Measurements from ENCODE around the gene COL24A1.

Gene COL24A1

DNA sequence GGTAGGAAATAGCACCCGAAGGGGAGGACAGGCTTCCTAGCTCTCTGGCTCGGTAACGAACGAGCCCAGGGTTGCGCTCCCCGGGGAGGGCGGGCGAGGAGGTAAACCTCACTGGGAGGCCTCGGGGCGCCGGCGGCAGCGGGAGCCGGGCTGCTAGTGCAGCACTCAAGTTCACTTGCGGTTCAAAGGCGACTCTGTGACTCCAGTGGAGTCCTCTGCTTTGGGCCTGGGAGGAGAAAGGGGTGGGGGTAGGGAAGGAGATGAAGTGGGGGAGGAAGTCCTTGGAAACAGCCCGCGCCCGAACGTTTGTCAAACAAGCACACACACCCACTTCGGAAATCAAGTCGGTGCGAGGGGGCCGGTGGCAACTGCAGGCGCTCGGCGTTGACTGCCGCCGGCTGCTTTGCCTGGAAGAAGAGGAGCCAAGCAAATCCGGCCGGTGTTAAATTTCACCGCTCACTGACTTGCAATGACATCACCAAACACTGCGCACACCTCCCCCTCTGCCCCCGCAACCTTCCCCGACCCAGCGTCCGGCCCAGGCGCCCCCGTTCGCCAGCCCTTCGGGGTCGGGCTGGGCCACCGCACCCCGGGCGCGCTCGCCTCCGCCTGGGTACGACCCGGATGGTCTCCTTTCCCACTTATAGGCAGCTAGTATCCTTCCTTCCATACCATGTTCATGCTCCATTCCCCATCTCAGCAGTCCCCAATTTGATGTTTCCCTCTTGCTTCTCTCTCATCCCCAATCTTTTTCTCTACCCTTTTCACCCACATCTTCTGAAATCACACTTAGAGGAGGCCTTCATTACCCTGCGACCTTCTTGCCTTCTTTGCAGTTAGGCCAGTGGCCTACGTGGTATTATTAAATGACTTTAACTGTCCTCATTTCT lies at the start of gene COL24A1:
Gene COL24A1 (minus strand): TSS at position 207 of the 890 bp plus-strand sequence. CDS start 376 bp downstream, outside the sequence.
- DNase-seq = no peak

DNA sequence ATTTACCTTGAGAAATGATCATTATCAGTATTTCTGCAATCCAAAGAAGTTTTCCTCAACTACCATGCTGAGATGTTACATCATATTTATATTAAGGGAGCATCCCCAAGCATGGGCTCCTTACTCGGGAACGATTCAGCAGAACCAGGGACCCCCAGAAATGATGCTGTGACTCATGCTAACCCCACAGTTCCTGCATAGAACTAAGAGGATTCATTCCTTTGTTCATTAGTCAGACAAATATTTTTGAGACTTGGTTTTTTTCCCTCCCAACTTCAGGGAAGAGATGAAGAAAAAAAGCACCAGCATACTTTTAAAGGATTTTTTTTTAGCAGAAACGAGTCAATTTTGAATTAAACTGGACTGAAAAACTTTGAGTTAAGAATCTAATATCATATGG lies 49.2 kb upstream of the COL24A1 start:
- no peak for DNase-seq

DNA sequence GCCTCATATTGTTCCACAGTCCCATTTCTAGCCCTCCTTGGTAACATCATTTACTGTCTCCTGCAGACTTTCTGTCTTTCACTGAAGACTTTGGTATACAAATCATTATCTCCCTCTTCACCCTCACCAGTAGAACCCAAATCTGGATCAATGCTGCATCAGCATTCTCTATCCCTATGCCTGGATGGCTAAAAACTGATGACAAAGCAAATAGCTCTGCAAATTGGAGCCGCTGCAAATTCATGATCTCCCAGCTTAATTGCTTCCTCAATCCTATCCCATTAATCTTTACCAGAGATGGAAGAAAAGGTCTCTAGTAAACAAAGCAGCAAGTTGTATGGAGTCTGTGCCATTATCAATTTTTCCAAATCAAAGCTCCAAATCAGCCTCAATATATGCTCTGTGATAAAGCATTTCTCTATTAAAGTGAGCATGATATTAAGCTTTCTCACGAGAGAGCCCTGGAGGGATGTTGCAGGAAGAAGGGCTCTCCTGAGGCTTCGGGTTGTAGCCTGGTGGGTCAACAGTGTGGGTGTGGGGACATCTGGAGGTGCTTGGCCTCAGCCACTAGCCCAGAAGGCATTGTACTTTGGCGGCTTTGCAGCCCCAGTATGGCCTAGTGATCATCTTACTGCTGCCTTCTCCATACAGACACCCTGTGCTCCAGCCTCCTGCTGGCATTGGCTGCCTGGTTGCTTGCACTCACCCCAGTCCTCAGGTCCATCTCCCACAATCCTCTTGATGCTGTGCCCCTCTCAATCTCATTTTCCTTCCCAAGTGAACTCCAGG lies 46.2 kb upstream of the COL24A1 start:
- no peak for DNase-seq

DNA sequence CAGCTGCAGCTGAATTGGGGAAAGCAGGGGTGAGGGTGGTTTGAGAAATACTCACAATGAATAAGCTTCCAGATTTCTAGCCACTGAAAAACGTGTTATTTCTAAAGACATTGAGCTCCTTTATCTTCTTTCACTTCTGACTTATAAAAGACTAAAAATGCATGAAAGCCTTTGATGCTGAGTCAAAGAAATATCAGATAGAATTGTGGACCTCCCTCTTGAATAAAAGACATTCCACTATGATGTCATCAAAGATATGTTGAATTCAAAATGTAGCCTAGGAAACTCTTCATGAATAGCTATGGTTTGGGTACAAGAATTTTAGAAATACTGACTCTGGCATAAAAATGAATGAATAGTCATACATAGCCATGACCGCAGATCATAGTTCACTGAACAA lies 44.7 kb upstream of the COL24A1 start:
- no peak for DNase-seq

DNA sequence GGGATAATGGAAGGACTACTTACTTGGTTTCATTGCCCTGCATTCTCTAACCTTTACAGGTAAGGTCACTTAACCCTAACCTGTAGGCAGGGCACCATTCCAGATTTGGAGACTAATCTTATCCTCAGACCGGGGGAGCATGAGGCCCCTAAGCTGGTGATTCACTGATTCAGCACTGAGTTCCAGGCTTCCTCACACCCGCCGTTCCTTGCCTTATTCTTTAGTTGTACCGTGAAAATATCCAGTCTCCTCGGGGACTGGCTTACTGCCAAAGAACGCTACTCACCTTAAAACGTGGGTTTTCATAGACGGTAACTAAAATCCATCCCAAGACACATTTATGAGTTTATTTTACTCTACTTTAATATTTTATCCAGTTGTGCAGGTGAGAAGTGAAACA lies 44.3 kb upstream of the COL24A1 start:
- DNase-seq = no peak

DNA sequence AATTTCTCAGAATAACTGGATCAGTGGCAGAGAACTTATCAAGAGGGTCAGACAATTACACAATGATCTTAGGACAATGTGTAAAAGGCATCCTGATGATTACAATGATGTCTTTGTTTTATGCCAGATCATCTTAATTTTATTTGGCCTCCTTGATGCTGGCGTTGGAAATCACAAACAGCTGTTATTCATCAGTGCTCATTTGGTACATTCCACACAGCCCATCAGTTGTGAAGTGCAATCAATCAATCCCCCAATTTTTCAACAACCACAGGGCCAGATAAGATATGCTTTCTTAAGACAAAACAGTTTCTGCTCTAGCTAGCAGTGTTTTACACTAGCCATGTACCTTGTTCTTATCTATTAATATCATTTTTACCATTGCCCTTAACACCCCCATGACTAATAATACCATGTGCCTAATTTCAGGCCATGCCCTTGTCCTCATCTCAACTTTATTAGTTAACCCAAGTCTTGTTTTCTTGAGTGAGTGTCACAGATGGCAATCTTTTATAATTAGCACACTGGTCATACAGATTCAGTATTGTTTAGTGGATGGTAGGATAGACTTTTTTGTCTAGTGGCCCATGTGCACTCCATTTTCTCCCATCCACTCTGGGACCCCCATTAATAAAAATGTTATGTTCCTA lies 40.8 kb upstream of the COL24A1 start:
- no peak for DNase-seq

DNA sequence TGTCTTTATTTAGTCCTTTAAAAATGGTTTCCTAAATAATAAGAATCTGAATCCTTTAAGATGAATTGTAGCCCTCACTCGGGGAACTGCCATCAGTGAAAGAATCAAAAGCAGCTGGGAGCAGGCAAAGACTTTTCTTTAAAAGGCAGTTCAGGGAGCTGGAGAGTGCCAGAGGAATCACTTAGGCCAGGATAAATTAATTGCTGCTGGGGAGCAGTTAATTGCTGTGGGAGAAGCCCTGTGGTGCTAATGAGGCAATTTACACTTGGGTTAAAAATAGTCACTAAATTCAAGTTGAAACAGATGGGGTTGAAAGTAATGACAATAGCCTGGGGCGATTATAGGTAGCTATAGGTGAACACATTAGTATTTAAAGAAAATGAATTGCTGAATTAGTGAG lies 38.7 kb upstream of the COL24A1 start:
- DNase-seq = no peak

DNA sequence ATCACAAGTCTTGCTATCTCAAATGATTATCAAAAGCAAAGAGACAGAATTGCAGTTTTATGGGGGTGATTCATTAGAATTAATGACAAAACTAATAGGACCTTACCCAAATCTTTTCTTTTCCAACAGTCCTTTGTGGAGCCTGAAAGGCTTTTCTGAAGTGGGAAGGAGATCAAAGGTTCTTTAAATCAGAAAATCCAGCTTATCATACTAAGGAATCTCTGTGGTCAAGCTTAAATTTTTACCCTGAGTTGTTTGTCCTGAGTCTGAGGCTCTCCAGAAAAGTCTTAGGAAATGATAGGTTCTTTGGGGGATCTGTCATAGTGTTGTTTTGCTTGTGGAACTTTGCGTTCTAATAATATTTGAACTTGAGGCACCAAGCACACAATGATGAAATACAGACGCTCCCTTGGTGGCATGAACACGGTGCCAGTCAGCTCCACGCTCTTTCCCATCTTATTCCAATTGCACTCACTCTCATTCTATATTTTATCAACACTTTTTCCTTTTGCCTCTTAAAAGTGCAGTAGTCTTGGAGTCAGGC lies 38.0 kb upstream of the COL24A1 start:
- DNase-seq = no peak

DNA sequence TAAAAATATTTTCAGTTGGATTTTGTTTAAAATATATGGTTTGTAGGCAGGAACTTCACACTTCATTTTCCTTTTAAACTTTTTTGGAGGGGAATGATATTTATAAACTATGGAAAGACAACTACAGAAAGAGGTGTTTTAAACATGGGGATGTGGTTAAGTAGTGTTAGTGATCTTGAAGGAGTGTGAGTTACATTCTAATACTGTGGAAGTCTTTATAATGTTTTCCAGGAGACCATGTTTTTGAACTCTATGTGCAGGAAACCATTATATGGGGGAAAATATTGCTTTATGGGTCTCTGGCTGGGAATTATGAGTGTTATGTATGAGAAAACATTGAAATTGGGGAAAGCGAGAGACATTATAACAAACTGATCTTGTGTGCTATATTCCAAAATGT lies 35.8 kb upstream of the COL24A1 start:
- no peak for DNase-seq

DNA sequence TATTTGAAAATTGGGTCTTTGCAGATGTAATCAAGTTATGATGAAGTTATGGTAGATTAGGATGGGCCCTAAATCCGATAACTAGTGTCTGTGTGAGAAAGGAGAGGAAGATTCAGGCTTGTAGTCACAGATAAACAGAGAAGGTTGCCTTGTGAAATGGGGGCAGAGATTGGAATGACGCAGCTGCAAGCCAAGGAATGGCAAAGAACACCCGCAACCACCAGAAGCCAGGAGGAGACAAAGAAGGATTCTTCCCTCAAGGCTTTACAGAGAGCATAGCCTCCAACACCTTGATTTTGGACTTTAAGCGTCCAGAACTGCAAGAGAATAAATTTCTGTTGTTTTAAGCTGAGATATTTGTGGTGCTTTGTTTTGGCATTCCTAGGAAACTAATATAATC lies 35.4 kb upstream of the COL24A1 start:
- DNase-seq = no peak

DNA sequence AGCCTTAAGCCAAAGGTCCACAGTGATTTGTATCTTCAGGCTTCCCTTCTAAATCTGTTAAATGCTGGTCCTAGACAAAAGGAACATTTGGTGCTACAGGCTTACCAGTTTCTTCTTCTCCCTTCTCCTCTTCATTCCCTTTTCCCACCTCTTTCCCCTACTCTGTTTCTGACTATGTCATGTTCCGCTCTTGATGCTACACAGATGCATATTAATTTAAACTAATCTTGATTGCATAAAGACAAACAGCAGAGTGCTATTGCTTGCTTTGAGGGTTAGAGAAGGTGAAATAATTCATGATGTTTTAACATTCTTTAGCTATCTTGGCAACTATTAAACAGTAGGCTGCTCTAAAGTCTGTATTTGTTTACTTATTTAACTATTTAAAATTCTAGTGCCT lies 34.3 kb upstream of the COL24A1 start:
- no peak for DNase-seq

DNA sequence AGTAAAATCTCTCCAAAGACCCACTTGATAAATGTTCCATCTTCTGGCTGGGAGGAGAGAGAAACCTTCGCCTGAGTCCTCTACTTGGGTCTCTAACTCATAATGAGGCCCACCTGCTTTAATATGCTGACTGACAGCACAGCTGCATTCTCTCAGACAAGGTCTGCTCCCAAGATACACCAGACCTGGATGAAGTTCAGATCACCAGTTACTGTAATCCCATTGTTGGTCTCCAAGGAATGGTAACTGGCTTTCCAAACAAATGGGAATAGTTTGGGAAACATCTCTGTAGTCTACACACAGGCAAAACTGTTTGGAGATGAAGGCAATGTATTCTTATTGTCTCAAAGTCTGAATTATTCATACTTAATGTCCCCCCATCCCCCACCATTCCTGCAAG lies 27.9 kb upstream of the COL24A1 start:
- DNase-seq = no peak

DNA sequence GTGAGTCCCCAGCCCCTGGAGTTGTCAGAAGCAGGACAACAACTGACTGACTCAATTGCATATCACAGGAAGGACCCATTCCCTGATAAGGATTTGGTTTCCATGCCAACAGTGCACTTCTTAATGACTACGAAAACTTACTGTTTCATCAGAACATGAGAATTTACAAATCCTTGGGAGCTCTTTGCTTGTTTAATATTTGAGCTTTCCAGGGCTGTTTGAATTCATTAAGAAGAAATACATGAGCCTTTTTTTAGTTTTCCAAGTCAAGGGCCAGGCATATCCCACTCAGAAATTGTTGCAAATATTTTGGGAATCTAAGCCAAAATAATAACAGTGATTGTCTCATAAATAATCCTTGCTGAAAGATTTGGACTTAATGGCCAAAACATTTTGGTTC lies 27.2 kb upstream of the COL24A1 start:
- DNase-seq = peak; percentile 6

DNA sequence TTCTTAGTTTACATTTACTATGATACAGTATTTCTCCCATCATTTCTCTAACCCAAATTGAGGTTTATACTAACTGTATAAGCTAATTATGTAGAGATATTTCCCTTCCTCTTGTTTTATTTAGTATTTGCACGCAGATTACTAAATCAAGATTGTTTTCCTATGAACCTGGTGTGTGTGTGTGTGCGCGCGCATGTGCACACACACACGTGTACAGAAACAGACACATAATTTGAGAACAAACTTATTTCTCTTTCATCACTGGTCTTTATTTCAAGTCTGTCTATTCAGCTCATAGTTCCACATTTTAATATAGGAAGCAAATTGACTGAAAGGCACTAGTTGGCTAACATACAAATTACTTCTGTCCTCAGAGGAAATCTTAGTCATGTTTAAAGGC lies 19.7 kb upstream of the COL24A1 start:
- DNase-seq = no peak

DNA sequence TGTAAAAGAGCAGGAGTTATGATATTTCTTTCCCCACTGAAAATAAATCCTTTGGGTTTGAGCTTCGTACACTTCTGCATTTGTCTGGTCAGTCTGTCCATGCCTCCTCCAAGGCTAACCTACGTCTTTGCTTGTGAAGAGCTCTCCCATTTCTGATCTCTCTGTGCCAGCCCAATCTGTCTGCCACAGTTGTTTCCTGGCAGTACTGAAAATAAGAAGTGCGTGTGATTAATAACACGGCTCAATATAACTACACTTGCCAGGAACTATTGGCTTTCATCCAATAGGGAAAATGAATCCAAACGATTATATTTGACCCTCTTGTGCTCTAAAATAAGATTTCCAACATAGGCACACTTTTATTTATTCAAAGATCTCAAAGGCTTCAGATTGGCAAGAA lies 19.2 kb upstream of the COL24A1 start:
- no peak for DNase-seq

DNA sequence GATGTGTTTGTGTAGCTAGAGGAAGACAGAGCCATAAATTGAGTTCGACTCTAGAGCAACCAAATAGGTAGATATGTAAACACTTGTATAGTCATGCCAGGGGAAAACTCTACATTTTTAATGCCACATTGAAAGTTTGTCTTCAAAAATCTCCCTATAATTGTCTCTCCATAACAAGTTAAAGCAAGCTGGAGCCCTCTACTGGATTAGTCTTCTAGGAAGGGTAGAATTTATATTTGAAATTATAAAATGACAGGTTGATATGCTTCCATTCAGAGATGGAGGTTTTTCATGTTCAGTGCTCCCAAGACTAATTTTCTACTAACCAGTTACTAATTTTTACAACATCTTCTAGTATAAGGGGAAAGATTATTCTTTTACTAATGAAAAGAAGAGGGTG lies 13.1 kb upstream of the COL24A1 start:
- peak; percentile 46 for DNase-seq

DNA sequence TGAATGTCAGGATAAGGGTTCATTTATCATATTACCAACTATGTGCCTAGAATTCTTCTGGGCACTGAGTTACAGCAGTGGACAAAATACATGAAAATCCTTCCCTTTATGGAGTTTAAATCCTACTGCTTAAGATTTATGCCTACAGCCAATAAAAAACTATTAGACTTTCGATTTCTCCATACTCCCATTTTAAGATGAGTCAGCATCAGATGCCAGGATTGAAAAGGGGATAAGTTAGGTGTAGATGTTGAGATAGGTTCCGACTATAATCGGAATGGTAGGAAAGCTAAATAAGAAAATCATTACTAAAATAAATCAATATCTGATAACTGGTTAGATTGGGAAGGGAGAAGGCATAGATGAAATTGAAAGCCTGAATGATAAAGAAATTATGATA lies 3.2 kb upstream of the COL24A1 start:
- no peak for DNase-seq

DNA sequence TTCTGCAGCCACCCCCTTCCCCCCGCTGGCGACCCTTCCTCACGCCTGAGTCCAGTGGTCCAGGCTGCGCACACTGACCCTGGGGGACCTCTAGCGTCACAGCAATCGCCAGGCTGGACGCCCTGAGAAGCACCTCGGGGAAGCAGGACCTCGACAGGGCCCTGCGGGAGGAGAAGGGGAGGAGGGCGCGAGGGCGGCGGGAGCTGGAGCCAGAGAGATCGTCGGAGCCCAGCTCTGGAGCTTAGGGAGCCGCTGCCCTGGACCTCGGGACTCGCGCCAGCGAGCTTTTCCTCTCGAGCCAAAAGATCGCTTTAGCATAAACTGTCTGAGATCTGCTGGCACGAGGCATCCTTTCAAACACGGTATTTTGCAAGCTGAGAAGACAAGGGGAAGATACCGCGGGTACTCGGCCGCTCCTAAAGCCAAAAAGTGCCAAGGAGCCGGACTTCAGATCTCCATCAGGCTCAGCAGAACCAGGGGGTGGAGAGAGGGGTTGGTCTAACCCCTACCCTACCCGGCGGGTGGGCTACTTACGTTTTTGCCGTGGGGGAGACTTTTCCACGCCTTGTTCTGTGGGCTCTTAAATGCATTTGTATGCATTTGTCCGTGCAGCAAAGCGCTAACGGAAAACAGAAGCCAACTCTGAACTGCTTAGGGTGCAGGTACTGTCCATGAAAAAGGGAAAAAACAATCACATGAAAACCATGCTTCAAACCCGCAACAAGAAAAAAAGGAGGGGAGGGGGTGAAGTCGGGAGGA lies 586 bp downstream of the COL24A1 start:
- no peak for DNase-seq

DNA sequence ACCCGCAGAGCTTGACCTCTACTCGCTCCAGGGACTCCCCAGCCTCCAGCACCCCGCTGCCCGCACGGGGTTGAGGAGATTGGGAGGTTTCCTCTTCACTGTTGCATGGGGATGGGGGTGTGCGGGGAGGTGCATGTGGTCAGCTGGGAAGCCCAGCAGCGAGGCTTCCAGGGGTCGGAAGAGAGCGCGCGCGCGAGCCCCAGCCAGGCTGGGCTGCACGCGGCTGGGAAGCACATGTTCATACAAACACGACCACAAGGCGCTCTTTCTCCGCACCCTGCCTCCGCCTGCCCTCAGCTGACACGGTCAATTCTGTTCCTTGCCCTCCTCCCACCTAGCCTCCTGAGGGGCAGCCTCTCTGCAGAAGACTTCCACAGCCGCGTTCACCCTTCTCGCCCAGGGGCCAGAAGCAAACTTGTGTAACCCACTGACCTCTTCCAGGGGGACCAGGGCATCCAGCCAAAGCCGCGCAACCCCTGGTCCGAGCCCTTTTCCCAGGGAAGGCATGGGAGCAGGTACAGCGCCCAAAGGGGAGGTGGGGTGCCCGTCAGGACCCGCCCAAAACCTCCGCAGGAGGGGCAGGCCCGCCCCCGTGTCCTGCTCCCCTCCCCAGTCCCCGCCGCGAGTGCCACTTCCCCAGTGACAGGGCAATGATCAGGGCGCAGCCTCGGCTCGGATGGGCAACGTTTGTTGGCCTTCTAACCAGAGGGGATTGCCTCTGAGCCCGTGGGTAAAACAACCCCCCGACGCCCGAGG lies 1.3 kb downstream of the COL24A1 start:
- no peak for DNase-seq

DNA sequence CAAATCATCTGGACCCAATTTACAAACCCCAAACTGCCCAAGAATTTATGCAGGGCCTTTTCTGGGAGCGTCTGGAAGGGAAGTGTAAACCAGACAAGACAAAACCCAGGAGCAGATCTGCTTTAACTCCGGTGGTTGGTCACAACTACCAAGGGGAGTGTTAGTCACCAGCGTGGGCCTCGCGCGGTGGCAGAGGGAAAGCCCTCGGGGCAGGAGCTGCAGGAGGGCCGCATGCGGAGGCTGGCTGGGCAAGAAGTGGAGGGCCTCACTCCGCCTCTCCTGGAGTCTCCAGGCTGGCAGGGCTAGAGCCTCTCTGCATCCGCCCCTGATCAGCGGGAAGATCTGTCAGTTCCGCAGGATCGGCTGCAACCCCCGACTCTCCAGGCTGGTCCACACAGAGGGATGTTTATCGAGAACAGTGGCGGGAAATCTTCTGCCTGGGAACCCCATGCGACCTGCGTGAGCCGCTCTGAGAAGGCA lies 2.0 kb downstream of the COL24A1 start:
- DNase-seq = no peak

DNA sequence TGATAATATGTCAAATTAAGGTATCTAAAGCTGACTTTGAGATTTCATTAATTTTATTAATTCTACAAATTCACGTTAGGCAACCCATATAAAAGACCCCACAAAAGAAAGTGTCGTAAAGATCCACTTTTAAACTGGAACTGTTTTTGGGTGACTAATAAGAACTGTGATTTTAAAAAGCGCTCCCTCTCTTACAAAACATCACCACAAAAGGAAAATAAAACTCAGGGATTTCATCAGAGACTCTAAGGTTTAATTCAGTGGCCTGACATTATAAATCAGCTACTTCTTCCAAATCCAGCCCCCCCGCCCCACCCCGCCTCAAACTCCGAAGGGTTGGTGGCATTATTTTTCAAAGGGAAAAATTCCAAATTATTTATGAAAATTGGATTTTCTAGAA lies 2.7 kb downstream of the COL24A1 start:
- no peak for DNase-seq

DNA sequence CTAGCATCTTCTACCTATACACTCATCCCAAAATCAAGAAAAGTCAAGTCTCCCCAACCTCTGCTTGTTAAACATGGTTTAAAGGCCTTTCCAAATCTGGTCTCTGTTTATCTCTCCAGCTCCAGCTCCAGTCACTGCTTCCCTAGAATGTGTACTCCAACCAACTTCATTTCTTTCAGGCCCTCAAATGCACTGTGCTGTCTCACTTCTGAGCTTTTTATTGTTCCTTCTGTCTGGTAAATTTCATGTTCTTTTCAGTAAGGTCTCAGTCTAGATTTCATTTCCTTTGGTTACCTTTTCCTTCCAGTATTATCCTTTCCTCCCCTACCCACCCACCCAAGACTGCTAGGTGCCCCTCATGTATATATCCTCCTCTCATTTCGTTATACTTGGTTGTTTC lies 3.7 kb downstream of the COL24A1 start:
- no peak for DNase-seq
